Measurements from ENCODE around the gene TACC2. TPM values are rescaled to one million over a fixed set of nuclear protein-coding genes. Genes with fewer than 3 reads are reported as not detected.
"Not testable (repeated sequence)": the region's sequence is repeated elsewhere in the genome, so short reads cannot be mapped to it uniquely, and the experiment has no call there.

The TACC2 gene
- total RNA-seq, 1 donor from 2014 or later, result 32.2 TPM

- DNase-seq (ENCODE audit: low spot score), result no peak
- Mint-ChIP-seq H3K27me3 (ENCODE audit: unreplicated experiment) (peaks cover 7% of the 10 kb centered on the region), H3K9me3 (ENCODE audit: unreplicated experiment) (no peaks in the 10 kb centered on the region), H3K27ac (ENCODE audit: unreplicated experiment) (no peak overlapping the region), H3K4me3 (ENCODE audit: unreplicated experiment) (no peak overlapping the region), H3K36me3 (ENCODE audit: low read depth, unreplicated experiment) (no peaks in the 10 kb centered on the region), H3K4me1 (ENCODE audit: unreplicated experiment) (peaks cover 9% of the 10 kb centered on the region)
- TF ChIP-seq CTCF (IDR thresholded peaks at IDR 0.05; ENCODE audit: unreplicated experiment), result no peak
Observed at GRCh38 chr10:122060250-122060649, 71.3 kb downstream of the TACC2 start.

DNA sequence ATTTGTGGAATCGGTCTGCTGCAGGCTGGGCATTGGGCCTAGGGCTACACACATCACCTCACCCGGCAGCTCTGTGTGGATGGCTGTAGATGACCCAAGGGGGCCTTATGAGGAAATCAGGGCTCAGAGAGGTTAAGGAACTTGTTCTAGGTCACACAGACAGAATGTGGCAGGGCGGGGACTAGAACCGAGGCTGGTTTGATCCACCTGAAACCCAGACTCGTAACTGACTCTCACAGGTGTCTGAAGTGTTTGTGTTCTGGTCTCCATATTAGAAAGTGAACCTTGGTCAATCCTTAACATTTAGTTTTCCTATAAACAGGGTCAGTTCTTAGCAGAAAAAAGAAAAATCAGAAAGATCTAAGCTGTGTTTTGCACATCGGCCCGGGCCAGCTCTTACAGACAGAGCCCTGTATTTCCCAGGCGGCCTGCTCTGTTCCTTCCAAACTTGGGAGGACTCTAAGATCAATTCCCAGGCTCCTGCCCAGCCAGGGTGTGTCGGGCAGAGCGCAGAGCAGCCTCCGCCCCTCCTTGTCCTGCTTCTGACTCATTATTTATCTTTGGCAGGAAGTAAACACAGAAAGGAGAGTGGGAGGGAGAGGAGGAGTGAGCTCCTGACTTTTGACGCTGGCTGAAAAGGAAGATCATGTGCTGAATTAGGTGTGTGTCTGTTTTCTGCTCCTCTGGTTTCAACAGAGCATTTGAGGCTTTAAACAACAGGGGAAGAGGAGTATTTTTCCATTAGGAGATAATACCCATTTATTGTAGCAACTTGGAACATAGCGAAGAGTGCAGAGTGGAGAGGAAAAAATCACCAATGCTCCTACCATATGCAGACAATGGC is 74.1 kb downstream of the TACC2 start:
- H3K4me3 Mint-ChIP-seq (ENCODE audit: unreplicated experiment), result no peak overlapping the region
- no peak for TF ChIP-seq CTCF (IDR thresholded peaks at IDR 0.05; ENCODE audit: unreplicated experiment)
- H3K27ac Mint-ChIP-seq (ENCODE audit: unreplicated experiment), result peak overlapping the region; percentile 81
- peaks cover 4% of the 10 kb centered on the region for H3K27me3 Mint-ChIP-seq (ENCODE audit: unreplicated experiment)
- H3K9me3 Mint-ChIP-seq (ENCODE audit: unreplicated experiment), result no peaks in the 10 kb centered on the region
- peaks cover 9% of the 10 kb centered on the region for H3K4me1 Mint-ChIP-seq (ENCODE audit: unreplicated experiment)
- peak; percentile 44 for DNase-seq (ENCODE audit: low spot score)
- no peaks in the 10 kb centered on the region for H3K36me3 Mint-ChIP-seq (ENCODE audit: low read depth, unreplicated experiment)

DNA sequence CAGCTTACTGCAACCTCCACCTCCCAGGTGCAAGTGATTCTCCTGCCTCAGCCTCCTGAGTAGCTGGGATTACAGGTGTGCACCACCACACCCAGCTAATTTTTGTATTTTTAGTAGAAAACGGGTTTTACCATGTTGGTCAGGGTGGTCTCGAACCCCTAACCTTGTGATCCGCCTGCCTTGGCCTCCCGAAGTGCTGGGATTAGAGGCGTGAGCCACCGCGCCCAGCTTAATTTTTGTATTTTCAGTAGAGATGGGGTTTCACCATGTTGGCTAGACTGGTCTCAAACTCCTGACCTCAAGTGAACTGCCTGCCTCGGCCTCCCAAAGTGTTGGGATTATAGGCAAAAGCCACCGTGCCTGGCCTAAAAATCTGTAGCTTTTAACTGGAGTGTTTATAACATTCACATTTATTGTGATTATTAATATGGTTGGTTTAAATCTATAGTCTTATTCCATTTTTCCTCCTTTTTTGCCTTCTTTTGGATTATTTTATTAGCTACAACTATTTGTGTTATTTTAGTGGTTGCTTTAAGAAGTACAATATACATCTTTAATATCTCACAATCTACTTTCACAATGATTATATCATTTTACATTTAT is 77.5 kb downstream of the TACC2 start:
- H3K36me3 Mint-ChIP-seq (ENCODE audit: low read depth, unreplicated experiment); H3K4me3 Mint-ChIP-seq (ENCODE audit: unreplicated experiment); H3K27ac Mint-ChIP-seq (ENCODE audit: unreplicated experiment); H3K27me3 Mint-ChIP-seq (ENCODE audit: unreplicated experiment); H3K4me1 Mint-ChIP-seq (ENCODE audit: unreplicated experiment); H3K9me3 Mint-ChIP-seq (ENCODE audit: unreplicated experiment); DNase-seq (ENCODE audit: low spot score): not testable (repeated sequence)

GRCh38 chr10:122068844-122069243 is 79.9 kb downstream of the TACC2 start:
- no peak for DNase-seq (ENCODE audit: low spot score)
- no peaks in the 10 kb centered on the region for H3K9me3 Mint-ChIP-seq (ENCODE audit: unreplicated experiment)
- no peaks in the 10 kb centered on the region for H3K36me3 Mint-ChIP-seq (ENCODE audit: low read depth, unreplicated experiment)
- no peak for TF ChIP-seq CTCF (IDR thresholded peaks at IDR 0.05; ENCODE audit: unreplicated experiment)
- H3K4me1 Mint-ChIP-seq (ENCODE audit: unreplicated experiment), result no peaks in the 10 kb centered on the region
- no peak overlapping the region for H3K4me3 Mint-ChIP-seq (ENCODE audit: unreplicated experiment)
- H3K27me3 Mint-ChIP-seq (ENCODE audit: unreplicated experiment), result no peaks in the 10 kb centered on the region
- H3K27ac Mint-ChIP-seq (ENCODE audit: unreplicated experiment), result no peak overlapping the region

- no peaks in the 10 kb centered on the region for H3K27me3 Mint-ChIP-seq (ENCODE audit: unreplicated experiment)
- H3K9me3 Mint-ChIP-seq (ENCODE audit: unreplicated experiment), result no peaks in the 10 kb centered on the region
- no peak for TF ChIP-seq CTCF (IDR thresholded peaks at IDR 0.05; ENCODE audit: unreplicated experiment)
- no peaks in the 10 kb centered on the region for H3K36me3 Mint-ChIP-seq (ENCODE audit: low read depth, unreplicated experiment)
- DNase-seq (ENCODE audit: low spot score), result no peak
- H3K27ac Mint-ChIP-seq (ENCODE audit: unreplicated experiment), result no peak overlapping the region
- no peaks in the 10 kb centered on the region for H3K4me1 Mint-ChIP-seq (ENCODE audit: unreplicated experiment)
- no peak overlapping the region for H3K4me3 Mint-ChIP-seq (ENCODE audit: unreplicated experiment)
Observed at GRCh38 chr10:122072491-122072890, 83.5 kb downstream of the TACC2 start.
